Measurements from ENCODE around the gene CAMTA1.
"Not testable (repeated sequence)": the region's sequence is repeated elsewhere in the genome, so short reads cannot be mapped to it uniquely, and the experiment has no call there.

Gene CAMTA1

DNA sequence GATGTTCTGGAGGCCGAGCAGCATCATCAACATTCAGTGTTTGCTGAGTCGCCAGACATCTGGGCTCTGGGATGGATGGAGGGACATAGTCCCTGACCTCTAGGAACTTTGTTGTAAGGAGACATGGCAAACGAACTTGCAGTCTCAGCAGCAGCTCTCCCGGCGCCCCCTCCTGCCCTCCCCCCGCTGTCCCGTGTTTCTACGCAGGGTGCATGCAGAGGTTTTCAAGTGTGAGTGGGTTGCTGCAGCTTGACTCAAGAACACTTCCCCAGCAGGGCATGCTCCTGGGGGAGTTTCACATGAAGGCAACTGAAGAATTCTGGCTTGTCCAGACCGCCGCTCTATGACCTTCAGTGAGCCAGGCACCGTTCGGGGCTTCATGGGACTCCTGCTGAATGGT is 121.9 kb downstream of the CAMTA1 start:
- DNase-seq: no peak

DNA sequence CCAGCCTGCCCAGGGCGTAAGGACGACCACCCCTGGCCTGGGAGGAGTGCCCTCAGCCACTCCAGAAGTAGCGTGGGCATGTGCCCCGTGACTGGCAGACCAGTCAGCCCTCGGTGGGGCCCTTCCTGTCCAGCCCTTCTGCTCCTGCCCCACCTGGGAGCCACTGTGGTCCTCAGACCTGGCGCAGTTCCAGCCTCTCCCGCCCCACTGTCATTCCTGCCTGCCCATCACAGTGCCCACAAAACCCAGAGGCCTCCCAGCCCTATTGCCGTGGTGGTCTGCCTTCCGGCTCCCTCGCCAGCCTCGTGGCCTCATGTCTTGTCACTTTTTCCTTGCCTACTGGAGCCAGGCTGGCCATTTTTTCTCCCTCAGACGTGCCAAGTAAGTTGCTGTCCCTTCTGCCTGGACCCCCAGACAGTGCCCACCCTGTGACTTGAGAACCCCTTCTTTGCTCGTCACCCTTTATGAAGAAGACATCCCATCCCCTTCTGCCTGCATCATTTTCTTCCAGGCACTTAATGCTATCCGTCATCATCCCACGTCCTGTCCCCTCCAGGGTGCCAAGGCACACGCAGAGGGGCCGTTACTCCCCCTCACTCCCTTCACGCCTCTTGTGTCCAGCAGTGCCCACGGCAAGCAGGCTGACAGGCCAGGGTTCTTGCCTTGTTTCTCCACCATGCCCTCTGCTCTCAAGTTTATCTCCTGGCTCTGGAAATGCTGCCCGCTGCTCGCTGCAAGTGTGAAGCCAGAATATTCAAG is 122.6 kb downstream of the CAMTA1 start:
- DNase-seq: no peak

- no peak for DNase-seq
Observed at GRCh38 chr1:6909401-6909800, 124.1 kb downstream of the CAMTA1 start.

DNA sequence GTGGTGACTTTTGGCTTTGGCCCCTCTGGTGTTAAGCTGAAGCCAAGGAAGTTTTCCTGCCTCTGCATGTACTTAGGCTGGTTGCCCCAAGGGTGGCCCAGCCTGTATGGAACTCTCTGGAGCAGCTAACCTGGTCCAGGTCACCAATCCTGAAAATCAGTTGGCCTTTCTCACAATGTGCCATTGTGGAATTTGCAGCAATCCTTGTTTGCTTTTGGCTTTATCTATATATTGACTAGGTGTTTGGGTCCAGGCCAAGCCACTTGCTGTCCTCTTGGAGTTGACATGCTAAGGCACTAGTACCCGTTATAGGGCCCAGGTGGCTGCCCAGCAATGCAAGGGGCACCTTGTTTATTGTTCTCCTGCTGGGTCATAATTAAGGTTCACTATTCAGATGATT is 124.6 kb downstream of the CAMTA1 start:
- no peak for DNase-seq

- no peak for DNase-seq
Observed at GRCh38 chr1:6911021-6911941, 126.0 kb downstream of the CAMTA1 start.

- peak in 1 of 51 donors; percentile 23 for DNase-seq
Observed at GRCh38 chr1:6911974-6912373, 126.7 kb downstream of the CAMTA1 start.

- DNase-seq: peak in 11 of 51 donors; percentile 15 to 57 (median 22)
Observed at GRCh38 chr1:6912518-6912917, 127.3 kb downstream of the CAMTA1 start.

- DNase-seq: no peak
Observed at GRCh38 chr1:6913086-6913485, 127.8 kb downstream of the CAMTA1 start.

- DNase-seq: peak in 21 of 51 donors; percentile 5 to 72 (median 31)
Observed at GRCh38 chr1:6914706-6915105, 129.5 kb downstream of the CAMTA1 start.

- DNase-seq: peak in 4 of 51 donors; percentile 18 to 23 (median 22)
Observed at GRCh38 chr1:6915999-6916565, 130.8 kb downstream of the CAMTA1 start.

GRCh38 chr1:6917067-6917466 is 131.8 kb downstream of the CAMTA1 start:
- DNase-seq: no peak

DNA sequence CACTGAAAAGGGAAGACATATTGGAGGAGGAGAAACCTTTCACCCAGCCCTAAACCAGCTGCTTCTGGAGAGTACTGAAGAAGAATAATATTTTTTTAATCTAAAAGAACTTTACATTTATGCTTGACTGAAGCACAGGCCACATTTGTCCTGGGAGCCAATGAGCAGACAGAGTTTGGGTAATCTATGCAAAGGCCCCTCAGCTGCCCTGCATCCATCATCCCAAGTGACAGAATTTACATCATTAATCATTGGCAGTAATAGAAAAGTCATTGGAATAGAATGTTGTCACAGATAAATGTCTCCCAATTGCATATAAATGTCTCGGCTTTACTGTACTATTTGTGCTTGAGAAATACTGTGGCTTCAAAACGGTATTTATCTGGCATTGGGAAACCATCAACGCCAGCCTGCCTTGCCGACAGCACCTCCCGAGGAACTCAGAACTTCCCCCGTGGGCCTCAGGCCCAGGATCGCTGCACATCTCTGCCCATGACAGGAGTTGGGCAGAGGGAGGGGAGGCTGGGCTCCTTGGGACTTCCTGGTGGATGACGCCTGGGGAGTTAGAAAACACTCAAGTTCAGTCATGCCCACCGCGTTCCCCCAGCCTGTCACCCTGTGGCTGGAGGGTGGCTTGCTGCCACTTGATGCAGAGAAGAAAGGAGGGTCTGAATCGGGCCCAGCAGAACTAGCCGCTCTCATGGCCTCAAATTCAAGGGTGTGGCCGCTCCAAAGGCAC is 133.1 kb downstream of the CAMTA1 start:
- peak in 6 of 51 donors; percentile 9 to 39 (median 17) for DNase-seq

DNA sequence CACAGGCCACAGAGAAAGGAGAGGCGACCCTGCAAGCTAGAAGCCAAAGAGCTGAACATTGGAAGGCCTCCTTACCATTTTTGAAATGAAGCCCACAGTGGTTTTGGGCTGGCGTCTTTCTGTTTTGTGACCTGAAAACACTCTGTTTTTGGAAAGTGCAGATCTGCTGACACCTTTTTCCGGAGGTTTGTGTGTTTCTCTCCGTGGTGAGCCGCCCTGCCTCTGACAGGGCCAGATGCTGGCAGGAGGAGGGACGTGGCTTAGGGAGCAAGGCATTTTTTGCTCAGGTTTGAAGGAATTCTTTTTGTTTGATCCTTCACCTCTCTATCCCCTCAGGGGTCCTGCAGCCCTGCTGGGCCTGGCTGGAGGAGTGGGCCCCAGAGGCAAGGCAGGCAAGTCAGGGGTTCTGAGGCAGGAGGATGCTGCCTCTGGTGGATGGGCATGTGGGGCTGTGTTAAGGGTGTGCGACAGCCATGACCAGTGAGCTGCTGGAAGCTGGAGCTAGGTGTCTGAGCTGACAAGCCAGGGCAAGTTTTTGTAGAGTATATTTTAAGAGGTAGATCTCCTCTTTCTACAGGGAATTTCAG is 133.8 kb downstream of the CAMTA1 start:
- DNase-seq: peak in 1 of 51 donors; percentile 4

DNA sequence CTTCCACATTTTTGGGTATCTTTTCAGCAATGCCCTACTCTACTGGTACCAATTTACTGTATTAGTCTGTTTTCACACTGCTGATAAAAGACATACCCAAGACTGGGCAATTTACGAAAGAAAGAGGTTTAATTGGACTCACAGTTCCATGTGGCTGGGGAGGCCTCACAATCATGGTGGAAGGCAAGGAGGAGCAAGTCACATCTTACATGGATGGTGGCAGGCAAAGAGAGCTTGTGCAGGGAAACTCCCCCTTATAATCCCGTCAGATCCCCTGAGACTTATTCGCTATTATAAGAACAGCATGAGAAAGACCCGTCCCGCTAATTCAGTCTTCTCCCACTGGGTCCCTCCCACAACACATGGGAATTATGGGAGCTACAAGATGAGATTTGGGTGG is 136.3 kb downstream of the CAMTA1 start:
- not testable (repeated sequence) for DNase-seq

DNA sequence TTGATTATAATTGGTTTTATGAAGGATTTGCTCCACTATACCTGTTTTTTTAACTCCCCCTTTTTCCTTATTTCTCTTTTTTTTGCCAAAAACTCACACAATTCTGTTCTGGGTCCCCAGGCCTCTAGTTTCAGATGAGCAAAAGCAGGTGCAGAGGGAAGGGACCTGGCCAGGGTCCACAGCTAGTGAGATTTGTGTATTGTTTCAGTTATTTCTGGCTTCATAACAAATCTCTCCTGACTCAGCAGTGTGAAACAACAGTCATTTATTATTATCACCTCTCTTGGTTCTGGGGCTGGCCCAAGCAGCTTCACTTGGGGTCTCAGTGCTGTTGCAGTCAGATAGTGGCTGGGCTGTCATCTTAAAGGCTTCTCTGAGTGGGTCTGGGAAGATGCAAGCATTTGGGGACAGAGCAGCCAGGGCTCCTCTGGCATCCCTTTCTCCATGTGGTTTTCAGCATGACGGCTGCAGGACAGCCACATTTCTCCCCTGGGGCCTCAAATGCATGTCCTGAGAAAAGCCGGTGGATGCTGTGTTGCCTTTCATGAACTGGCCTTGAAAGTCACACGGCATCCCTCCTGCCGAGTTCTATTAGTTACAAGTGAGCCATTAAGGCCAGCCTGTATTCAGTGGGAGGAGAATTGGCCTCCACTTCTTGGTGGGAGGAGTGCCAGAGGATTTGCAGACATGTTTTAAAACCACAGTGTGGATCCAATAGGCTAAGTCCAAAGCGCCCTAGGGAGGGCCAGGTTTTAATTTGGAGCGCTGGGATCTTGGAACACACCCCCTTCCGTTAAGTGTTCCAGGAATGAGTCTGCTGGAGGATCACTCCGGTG is 137.1 kb downstream of the CAMTA1 start:
- DNase-seq: peak in 28 of 51 donors; percentile 10 to 67 (median 37)

- DNase-seq: no peak
Observed at GRCh38 chr1:6923012-6923411, 137.8 kb downstream of the CAMTA1 start.

DNA sequence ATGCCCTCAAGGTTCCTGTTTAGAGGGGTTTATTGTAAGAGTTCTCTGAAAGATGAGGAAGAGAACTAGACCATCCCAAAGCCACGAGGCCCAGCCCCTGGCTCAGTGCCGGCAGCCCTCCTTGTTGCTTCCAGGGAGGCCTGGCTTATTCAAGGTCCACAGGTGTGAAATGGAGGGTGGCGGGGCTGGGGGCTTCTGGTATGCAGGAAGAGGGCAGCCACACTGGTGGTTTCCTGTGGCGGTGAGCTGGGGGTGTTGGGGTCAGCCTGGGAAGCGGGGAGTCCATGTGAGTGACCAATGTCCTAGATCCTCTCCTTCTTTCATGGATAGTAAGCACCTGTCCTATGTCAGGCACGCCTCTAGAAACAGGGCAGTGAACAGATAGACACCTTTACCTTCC is 138.2 kb downstream of the CAMTA1 start:
- no peak for DNase-seq

GRCh38 chr1:6923955-6924881 is 139.0 kb downstream of the CAMTA1 start:
- DNase-seq: no peak

- no peak for DNase-seq
Observed at GRCh38 chr1:6924891-6925290, 139.6 kb downstream of the CAMTA1 start.

All from hypothalamus (tissue), 51 donors.